Measurements from ENCODE around the gene MAX.

DNA sequence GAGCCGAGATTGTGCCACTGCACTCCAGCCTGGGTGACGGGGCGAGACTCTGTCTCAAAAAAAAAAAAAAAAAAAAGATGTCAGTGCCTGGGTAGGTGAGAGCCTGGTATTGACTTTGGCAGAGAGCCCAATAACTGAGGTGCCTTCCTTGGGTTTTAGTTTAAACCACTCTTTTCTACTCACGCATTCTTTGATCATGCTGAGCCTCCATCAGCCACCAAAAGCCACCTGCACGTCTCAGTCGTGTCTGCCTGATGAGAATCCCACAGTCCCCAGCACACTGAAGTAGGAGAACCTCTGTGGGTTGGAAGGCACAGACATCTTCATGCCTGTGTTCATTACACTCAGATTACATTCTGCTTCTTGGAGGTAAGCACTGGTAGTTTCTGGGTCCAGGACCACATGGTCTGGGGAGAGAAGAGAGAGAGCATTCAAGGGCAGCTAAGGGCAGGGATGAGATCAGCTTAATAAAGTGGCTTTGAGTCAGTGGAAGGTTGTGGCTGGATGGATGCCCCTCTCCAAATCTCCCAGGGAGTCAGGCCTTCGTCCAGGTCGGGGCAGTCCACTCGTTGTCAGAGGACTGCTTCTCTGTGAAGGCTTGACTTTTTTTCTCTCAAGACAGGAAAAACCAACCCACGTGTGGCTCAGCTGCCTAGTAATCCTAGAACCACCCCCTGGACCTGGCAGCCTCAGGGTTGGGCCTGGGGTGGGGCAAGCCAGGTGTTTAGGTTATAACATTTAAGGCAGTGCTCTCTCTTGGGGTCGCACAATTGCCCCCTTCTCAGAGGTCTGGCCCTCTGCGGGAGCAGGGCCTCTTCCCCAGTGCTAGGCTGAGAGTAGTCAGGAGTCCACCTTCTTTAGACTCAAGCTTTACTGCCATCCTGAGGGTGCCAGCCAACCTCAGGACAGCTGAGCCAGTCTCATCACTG lies 32.6 kb upstream of the MAX start:
- TF ChIP-seq, protein P1, sequence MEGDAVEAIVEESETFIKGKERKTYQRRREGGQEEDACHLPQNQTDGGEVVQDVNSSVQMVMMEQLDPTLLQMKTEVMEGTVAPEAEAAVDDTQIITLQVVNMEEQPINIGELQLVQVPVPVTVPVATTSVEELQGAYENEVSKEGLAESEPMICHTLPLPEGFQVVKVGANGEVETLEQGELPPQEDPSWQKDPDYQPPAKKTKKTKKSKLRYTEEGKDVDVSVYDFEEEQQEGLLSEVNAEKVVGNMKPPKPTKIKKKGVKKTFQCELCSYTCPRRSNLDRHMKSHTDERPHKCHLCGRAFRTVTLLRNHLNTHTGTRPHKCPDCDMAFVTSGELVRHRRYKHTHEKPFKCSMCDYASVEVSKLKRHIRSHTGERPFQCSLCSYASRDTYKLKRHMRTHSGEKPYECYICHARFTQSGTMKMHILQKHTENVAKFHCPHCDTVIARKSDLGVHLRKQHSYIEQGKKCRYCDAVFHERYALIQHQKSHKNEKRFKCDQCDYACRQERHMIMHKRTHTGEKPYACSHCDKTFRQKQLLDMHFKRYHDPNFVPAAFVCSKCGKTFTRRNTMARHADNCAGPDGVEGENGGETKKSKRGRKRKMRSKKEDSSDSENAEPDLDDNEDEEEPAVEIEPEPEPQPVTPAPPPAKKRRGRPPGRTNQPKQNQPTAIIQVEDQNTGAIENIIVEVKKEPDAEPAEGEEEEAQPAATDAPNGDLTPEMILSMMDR (IDR thresholded peaks at IDR 0.05): no peak
- TF ChIP-seq POLR2A (IDR thresholded peaks at IDR 0.05): no peak
